CD4-positive, CD25-positive, alpha-beta regulatory T cell (primary cell): ENCODE measurements around the gene MCM8. TPM values are rescaled to one million over a fixed set of nuclear protein-coding genes. Genes with fewer than 3 reads are reported as not detected.

Experiments used
- ATAC-seq, 2 donors: fragments of 150-1000 bp; cut with Tn5 transposase; one replicate each; pipeline ENCODE4 v1.10.0; 2021; ENCODE audit warnings: low read depth in 2 of 2, moderate number of reproducible peaks in 2 of 2, moderate library complexity in 1 of 2
- DNase-seq, 3 donors: peaks; one replicate each; pipeline versions ENCODE4 v3.0.0 to v3.0.0-alpha.2; 2012 to 2022; ENCODE audit warnings: mixed read lengths in 1 of 3
- H3K27ac ChIP-seq: one replicate; pipeline ENCODE4 v1.7.0; 2013; ENCODE audit warnings: mild to moderate bottlenecking, low read length; ENCODE audit not compliant: insufficient read depth, poor library complexity, severe bottlenecking
- H3K27me3 ChIP-seq: one replicate; pipeline ENCODE4 v1.7.0; 2013; ENCODE audit warnings: low read length; ENCODE audit not compliant: control insufficient read depth, insufficient read depth
- H3K36me3 ChIP-seq: one replicate; pipeline ENCODE4 v1.7.0; 2013; ENCODE audit warnings: mild to moderate bottlenecking, low read length, moderate library complexity; ENCODE audit not compliant: control insufficient read depth, insufficient read depth
- H3K4me1 ChIP-seq: 2 replicates; pipeline ENCODE4 v1.7.0; 2013; ENCODE audit warnings: mild to moderate bottlenecking, low read length; ENCODE audit not compliant: insufficient read depth, control insufficient read depth, poor library complexity, severe bottlenecking
- H3K4me3 ChIP-seq: one replicate; pipeline ENCODE4 v1.7.0; 2013; ENCODE audit warnings: low read depth, mild to moderate bottlenecking, low read length, moderate library complexity
- H3K9me3 ChIP-seq, 2 experiments: 1 replicate in 1 of 2; 2 replicates in 1 of 2; pipeline ENCODE4 v1.7.0; 2013; ENCODE audit warnings: low read length in 2 of 2, mild to moderate bottlenecking in 1 of 2, moderate library complexity in 1 of 2; ENCODE audit not compliant: control insufficient read depth in 2 of 2
- H3K27ac Mint-ChIP-seq, 3 donors: one replicate each; pipeline ENCODE4 v1.8.0; 2020 to 2022; ENCODE audit warnings: mild to moderate bottlenecking in 3 of 3, mixed read lengths in 3 of 3, moderate library complexity in 2 of 3
- H3K27me3 Mint-ChIP-seq: one replicate; pipeline ENCODE4 v1.8.0; 2022; ENCODE audit warnings: mild to moderate bottlenecking, mixed read lengths
- H3K36me3 Mint-ChIP-seq: one replicate; pipeline ENCODE4 v1.8.0; 2020; ENCODE audit warnings: mixed read lengths
- H3K4me1 Mint-ChIP-seq, 4 donors: one replicate each; pipeline ENCODE4 v1.8.0; 2020 to 2022; ENCODE audit warnings: mixed read lengths in 4 of 4, mild to moderate bottlenecking in 1 of 4
- H3K4me3 Mint-ChIP-seq, 4 donors: one replicate each; pipeline ENCODE4 v1.8.0; 2020 to 2022; ENCODE audit warnings: mild to moderate bottlenecking in 4 of 4, mixed read lengths in 4 of 4, moderate library complexity in 3 of 4
- H3K9me3 Mint-ChIP-seq, 7 donors: one replicate each; pipeline ENCODE4 v1.8.0; 2020 to 2022; ENCODE audit warnings: mixed read lengths in 7 of 7, mild to moderate bottlenecking in 3 of 7, moderate library complexity in 2 of 7
- polyA plus RNA-seq, 4 donors: library from polyadenylated mRNA; unstranded; fragments of 300-500 nt; fragmentation: Illumina TruSeq; gene quantifications; one replicate each; pipeline ENCODE4 v1.2.3, GENCODE V29; 2021
- total RNA-seq: library from RNA; stranded (reverse); gene quantifications from one replicate; pipeline ENCODE4 v1.2.3, GENCODE V29; 2022

The MCM8 gene
- total and polyA plus RNA-seq, 5 donors from 2014 or later = 0.52 to 6.4 (median 1.4) TPM

GRCh38 chr20:6007529-6008103 is 57.2 kb downstream of the MCM8 start:
- Histone ChIP-seq H3K27ac (no peak overlapping the region), H3K36me3 (peaks cover 29% of the 10 kb centered on the region), H3K27me3 (no peaks in the 10 kb centered on the region), H3K4me1 (peaks cover 28% of the 10 kb centered on the region), H3K9me3 (no peaks in the 10 kb centered on the region), H3K4me3 (peak overlapping the region; percentile 90)
- H3K27ac Mint-ChIP-seq = peak overlapping the region; percentile 2 to 96 (median 77)
- no peaks in the 10 kb centered on the region for H3K9me3 Mint-ChIP-seq
- H3K27me3 Mint-ChIP-seq = peaks cover 4% of the 10 kb centered on the region
- peak overlapping the region; percentile 95 to 99 (median 98) for H3K4me3 Mint-ChIP-seq
- H3K4me1 Mint-ChIP-seq = peaks cover 18 to 53% (median 39%) of the 10 kb centered on the region in 4 donors
- ATAC-seq (no peak), DNase-seq (no peak)
- H3K36me3 Mint-ChIP-seq = peaks cover 23% of the 10 kb centered on the region

- Histone ChIP-seq H3K4me1 (peaks cover 29% of the 10 kb centered on the region), H3K9me3 (no peaks in the 10 kb centered on the region), H3K4me3 (peak overlapping the region; percentile 90), H3K27me3 (no peaks in the 10 kb centered on the region), H3K27ac (no peak overlapping the region), H3K36me3 (peaks cover 34% of the 10 kb centered on the region)
- H3K27ac Mint-ChIP-seq = peak overlapping the region in 1 of 3 donors; percentile 39
- DNase-seq = no peak
- H3K9me3 Mint-ChIP-seq = no peaks in the 10 kb centered on the region
- H3K4me1 Mint-ChIP-seq = peaks cover 19 to 53% (median 38%) of the 10 kb centered on the region in 4 donors
- H3K4me3 Mint-ChIP-seq = peak overlapping the region; percentile 39 to 99 (median 98)
- no peak for ATAC-seq
- peaks cover 28% of the 10 kb centered on the region for H3K36me3 Mint-ChIP-seq
- peaks cover 4% of the 10 kb centered on the region for H3K27me3 Mint-ChIP-seq
Observed at GRCh38 chr20:6008254-6008653, 57.8 kb downstream of the MCM8 start.

GRCh38 chr20:6012179-6012578 is 61.7 kb downstream of the MCM8 start:
- H3K27me3 ChIP-seq = no peaks in the 10 kb centered on the region
- H3K4me1 ChIP-seq = peaks cover 12% of the 10 kb centered on the region
- Mint-ChIP-seq H3K27me3 (peaks cover 4% of the 10 kb centered on the region), H3K9me3 (no peaks in the 10 kb centered on the region), H3K36me3 (peaks cover 53% of the 10 kb centered on the region), H3K27ac (peak overlapping the region in 2 of 3 donors; percentile 9 to 79), H3K4me3 (no peak overlapping the region), H3K4me1 (peaks cover 22 to 59% (median 46%) of the 10 kb centered on the region in 4 donors)
- H3K36me3 ChIP-seq = peaks cover 57% of the 10 kb centered on the region
- no peak overlapping the region for H3K27ac ChIP-seq
- DNase-seq = no peak
- no peaks in the 10 kb centered on the region for H3K9me3 ChIP-seq
- H3K4me3 ChIP-seq = no peak overlapping the region
- ATAC-seq = no peak

GRCh38 chr20:6014017-6014416 is 63.6 kb downstream of the MCM8 start:
- H3K36me3 ChIP-seq = peaks cover 57% of the 10 kb centered on the region
- peaks cover 65% of the 10 kb centered on the region for H3K36me3 Mint-ChIP-seq
- H3K27me3 ChIP-seq = no peaks in the 10 kb centered on the region
- no peaks in the 10 kb centered on the region for H3K9me3 Mint-ChIP-seq
- DNase-seq = no peak
- peaks cover 36 to 55% (median 42%) of the 10 kb centered on the region in 4 donors for H3K4me1 Mint-ChIP-seq
- no peak overlapping the region for H3K4me3 Mint-ChIP-seq
- no peaks in the 10 kb centered on the region for H3K27me3 Mint-ChIP-seq
- peak overlapping the region in 1 of 3 donors; percentile 34 for H3K27ac Mint-ChIP-seq
- H3K27ac ChIP-seq = no peak overlapping the region
- no peak for ATAC-seq
- peaks cover 3% of the 10 kb centered on the region for H3K4me1 ChIP-seq
- no peak overlapping the region for H3K4me3 ChIP-seq
- H3K9me3 ChIP-seq = no peaks in the 10 kb centered on the region

GRCh38 chr20:6014957-6015356 is 64.5 kb downstream of the MCM8 start:
- Histone ChIP-seq H3K27me3 (no peaks in the 10 kb centered on the region), H3K27ac (peak overlapping the region; percentile 7), H3K4me3 (no peak overlapping the region), H3K4me1 (peaks cover 3% of the 10 kb centered on the region), H3K9me3 (no peaks in the 10 kb centered on the region), H3K36me3 (peaks cover 53% of the 10 kb centered on the region)
- peaks cover 33 to 53% (median 40%) of the 10 kb centered on the region in 4 donors for H3K4me1 Mint-ChIP-seq
- H3K27ac Mint-ChIP-seq = no peak overlapping the region
- H3K27me3 Mint-ChIP-seq = no peaks in the 10 kb centered on the region
- DNase-seq (no peak), ATAC-seq (no peak)
- no peak overlapping the region for H3K4me3 Mint-ChIP-seq
- no peaks in the 10 kb centered on the region for H3K9me3 Mint-ChIP-seq
- peaks cover 62% of the 10 kb centered on the region for H3K36me3 Mint-ChIP-seq

- no peaks in the 10 kb centered on the region for H3K27me3 ChIP-seq
- H3K4me3 Mint-ChIP-seq = no peak overlapping the region
- no peak for ATAC-seq
- H3K4me3 ChIP-seq = no peak overlapping the region
- no peaks in the 10 kb centered on the region for H3K9me3 Mint-ChIP-seq
- DNase-seq = no peak
- peak overlapping the region in 1 of 3 donors; percentile 27 for H3K27ac Mint-ChIP-seq
- peaks cover 54% of the 10 kb centered on the region for H3K36me3 Mint-ChIP-seq
- peaks cover 25 to 47% (median 37%) of the 10 kb centered on the region in 4 donors for H3K4me1 Mint-ChIP-seq
- no peaks in the 10 kb centered on the region for H3K27me3 Mint-ChIP-seq
- peaks cover 3% of the 10 kb centered on the region for H3K4me1 ChIP-seq
- H3K36me3 ChIP-seq = peaks cover 34% of the 10 kb centered on the region
- H3K9me3 ChIP-seq = no peaks in the 10 kb centered on the region
- H3K27ac ChIP-seq = no peak overlapping the region
Observed at GRCh38 chr20:6017467-6017866, 67.0 kb downstream of the MCM8 start.

GRCh38 chr20:6017880-6018279 is 67.4 kb downstream of the MCM8 start:
- Histone ChIP-seq H3K9me3 (no peaks in the 10 kb centered on the region), H3K27me3 (no peaks in the 10 kb centered on the region), H3K27ac (no peak overlapping the region), H3K4me1 (peaks cover 3% of the 10 kb centered on the region), H3K36me3 (peaks cover 31% of the 10 kb centered on the region), H3K4me3 (no peak overlapping the region)
- ATAC-seq (no peak), DNase-seq (no peak)
- Mint-ChIP-seq H3K4me1 (peaks cover 22 to 46% (median 38%) of the 10 kb centered on the region in 4 donors), H3K9me3 (peaks cover 0 to 1% (median 0%) of the 10 kb centered on the region in 7 donors), H3K27me3 (no peaks in the 10 kb centered on the region), H3K27ac (peak overlapping the region in 1 of 3 donors; percentile 27), H3K4me3 (no peak overlapping the region), H3K36me3 (peaks cover 54% of the 10 kb centered on the region)

GRCh38 chr20:6024768-6025167 is 74.3 kb downstream of the MCM8 start:
- Histone ChIP-seq H3K36me3 (peaks cover 27% of the 10 kb centered on the region), H3K4me1 (no peaks in the 10 kb centered on the region), H3K27me3 (no peaks in the 10 kb centered on the region), H3K9me3 (no peaks in the 10 kb centered on the region), H3K27ac (no peak overlapping the region), H3K4me3 (no peak overlapping the region)
- Mint-ChIP-seq H3K4me1 (peaks cover 0 to 30% (median 9%) of the 10 kb centered on the region in 4 donors), H3K27me3 (no peaks in the 10 kb centered on the region), H3K27ac (peak overlapping the region in 1 of 3 donors; percentile 5), H3K36me3 (peaks cover 47% of the 10 kb centered on the region), H3K9me3 (peaks cover 0 to 4% (median 0%) of the 10 kb centered on the region in 7 donors), H3K4me3 (no peak overlapping the region)
- no peak for ATAC-seq
- DNase-seq = no peak
